PC-9 (cell line): ENCODE results near the gene CYB5R4. TPM values are rescaled to one million over a fixed set of nuclear protein-coding genes. Genes with fewer than 3 reads are reported as not detected.
"Not testable (repeated sequence)": the region's sequence is repeated elsewhere in the genome, so short reads cannot be mapped to it uniquely, and the experiment has no call there.

ENCODE experiments used
- BruUV-seq: library from RNA; stranded (reverse); fragments of 400-500 nt; replicated peaks from 2 replicates; lab custom pipeline; 2021; lab: Mats Ljungman, UMichigan
- CTCF ChIA-PET: fragments of 300-600 bp; sonication (Branson Sonifier 250); formaldehyde crosslinking; loops from one replicate; lab custom pipeline; 2022; ENCODE audit warnings: antibody characterized with exemption; lab: Charles Lee
- POLR2A ChIA-PET: fragments of 300-600 bp; sonication (Branson Sonifier 250); formaldehyde crosslinking; loops from one replicate; lab custom pipeline; 2022; ENCODE audit warnings: antibody characterized with exemption; ENCODE audit not compliant: unreplicated experiment; lab: Charles Lee
- DNase-seq, 2 experiments: peaks; one replicate each; pipeline versions ENCODE4 v3.0.0 to v3.0.0-alpha.2; 2015 to 2022; ENCODE audit warnings: mixed read lengths in 1 of 2
- H2AFZ ChIP-seq: fragments of 200-600 bp; sonication (generic); 2 replicates; pipeline ENCODE4 v1.8.1; 2017; ENCODE audit warnings: antibody characterized with exemption
- H3F3A ChIP-seq: fragments of 200-600 bp; sonication (generic); 2 replicates; pipeline ENCODE4 v1.8.1; 2017; ENCODE audit warnings: antibody characterized with exemption, mild to moderate bottlenecking, low read depth; ENCODE audit not compliant: insufficient read depth
- H3K27ac ChIP-seq: fragments of 200-600 bp; sonication (generic); 2 replicates; pipeline ENCODE4 v1.6.1; 2016; ENCODE audit warnings: mixed run types
- H3K27me3 ChIP-seq: fragments of 200-600 bp; sonication (generic); 2 replicates; pipeline ENCODE4 v1.6.1; 2016; ENCODE audit warnings: low read depth, mixed run types; ENCODE audit not compliant: insufficient read depth
- H3K36me3 ChIP-seq: fragments of 200-600 bp; sonication (generic); 2 replicates; pipeline ENCODE4 v1.6.1; 2016; ENCODE audit warnings: low read depth, mixed run types
- H3K4me1 ChIP-seq: fragments of 200-600 bp; sonication (generic); replicated peaks from 2 replicates; pipeline ENCODE4 v1.6.1; 2016; ENCODE audit warnings: mixed run types; ENCODE audit not compliant: insufficient read depth
- H3K4me2 ChIP-seq: fragments of 200-600 bp; sonication (generic); 2 replicates; pipeline ENCODE4 v1.6.1; 2017; ENCODE audit warnings: mixed run types
- H3K4me3 ChIP-seq: fragments of 200-600 bp; sonication (generic); 2 replicates; pipeline ENCODE4 v1.6.1; 2016; ENCODE audit warnings: mixed run types
- H3K79me2 ChIP-seq: fragments of 200-600 bp; sonication (generic); 2 replicates; pipeline ENCODE4 v1.6.1; 2017; ENCODE audit warnings: low read depth, mixed run types
- H3K9me2 ChIP-seq: fragments of 200-600 bp; sonication (generic); 2 replicates; pipeline ENCODE4 v1.8.1; 2017; ENCODE audit warnings: mild to moderate bottlenecking; ENCODE audit not compliant: insufficient read depth
- H3K9me3 ChIP-seq: fragments of 200-600 bp; sonication (generic); 2 replicates; pipeline ENCODE4 v1.8.1; 2016; ENCODE audit warnings: low read depth; ENCODE audit not compliant: insufficient read depth
- H4K20me1 ChIP-seq: fragments of 200-600 bp; sonication (generic); 2 replicates; pipeline ENCODE4 v1.8.1; 2017; ENCODE audit not compliant: insufficient read depth
- CTCF ChIP-seq: fragments of 200-600 bp; sonication (generic); conservative IDR thresholded peaks from 2 replicates; pipeline ENCODE4 v1.6.1; 2017; ENCODE audit warnings: mixed run types, antibody characterized with exemption, mild to moderate bottlenecking, moderate library complexity
- EZH2 ChIP-seq: fragments of 200-600 bp; sonication (generic); IDR thresholded peaks from 2 replicates; pipeline ENCODE4 v1.8.0; 2017; ENCODE audit warnings: antibody characterized with exemption, low read depth
- intact Hi-C: fragments of 100-400 bp; cut with micrococcal nuclease; formaldehyde crosslinking; loops from one replicate; pipeline ENCODE4 v1.10.0; 2022; ENCODE audit not compliant: unreplicated experiment
- total RNA-seq: library from RNA; stranded (reverse); gene quantifications from 2 replicates; pipeline ENCODE4 v1.2.3, GENCODE V29; 2021

The CYB5R4 gene
- total RNA-seq, 1 experiment from 2014 or later: 22.7 TPM

DNA sequence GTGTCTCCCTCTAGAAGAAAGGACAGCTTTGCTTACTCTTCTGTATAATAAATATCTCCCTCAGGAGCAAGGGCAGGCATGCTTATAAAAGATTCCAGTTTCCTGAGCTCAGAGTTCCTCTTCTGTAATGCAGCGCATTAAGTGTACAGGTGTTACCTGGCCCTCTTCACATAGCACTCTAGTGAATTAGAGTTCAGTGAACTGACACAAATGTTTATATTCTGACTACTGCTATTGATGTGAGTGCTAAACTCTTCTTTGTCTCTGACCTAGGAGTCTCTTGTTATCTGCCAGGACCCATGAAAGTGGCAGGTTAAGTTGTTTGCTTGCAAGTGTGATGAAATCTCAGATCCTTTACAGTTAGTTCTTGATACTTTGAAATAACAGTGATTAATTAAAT is 33.5 kb downstream of the CYB5R4 start:
- no peak for DNase-seq
- Histone ChIP-seq H3K36me3 (no peaks in the 10 kb centered on the region), H3K27ac (no peak overlapping the region), H3K4me1 (no peaks in the 10 kb centered on the region), H3K4me2 (no peak overlapping the region), H3K9me2 (no peaks in the 10 kb centered on the region), H3K27me3 (no peaks in the 10 kb centered on the region), H4K20me1 (no peaks in the 10 kb centered on the region), H3F3A (no peaks in the 10 kb centered on the region), H2AFZ (no peak overlapping the region), H3K9me3 (no peaks in the 10 kb centered on the region), H3K79me2 (no peaks in the 10 kb centered on the region), H3K4me3 (no peak overlapping the region)
- ChIA-PET CTCF (no interaction called here), POLR2A (no interaction called here)
- BruUV-seq: no TSS peak
- intact Hi-C loops: no loop called here
- TF ChIP-seq CTCF: no peak
- no peak for TF ChIP-seq EZH2

- H2AFZ ChIP-seq, H3K36me3 ChIP-seq, BruUV-seq, H3K4me2 ChIP-seq, H3K79me2 ChIP-seq, POLR2A ChIA-PET, DNase-seq, CTCF ChIA-PET, H3K9me2 ChIP-seq, H3K27ac ChIP-seq, H3K9me3 ChIP-seq, H3K4me1 ChIP-seq, H3F3A ChIP-seq, H3K4me3 ChIP-seq, H3K27me3 ChIP-seq, H4K20me1 ChIP-seq, intact Hi-C loops: not testable (repeated sequence)
These were observed 37.6 kb downstream of the CYB5R4 start for GRCh38 chr6:83897094-83897493.

DNA sequence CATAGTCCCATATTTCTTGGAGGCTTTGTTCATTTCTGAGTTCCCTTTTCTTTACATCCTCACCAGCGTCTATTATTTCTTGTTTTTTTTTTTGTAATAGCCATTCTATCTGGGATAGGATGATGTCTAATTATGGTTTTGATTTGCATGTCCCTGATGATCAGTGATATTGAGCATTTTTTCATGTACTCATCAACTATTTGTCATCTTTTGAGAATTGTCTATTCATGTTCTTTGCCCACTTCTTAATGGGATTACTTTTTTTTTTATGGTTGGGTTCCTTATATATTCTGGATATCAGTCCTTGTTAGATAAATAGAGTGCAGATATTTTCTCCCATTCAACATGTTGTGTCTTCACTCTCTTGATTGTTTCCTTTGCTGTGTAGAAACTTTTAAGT is 42.1 kb downstream of the CYB5R4 start:
- peaks cover 6% of the 10 kb centered on the region; the same call in 1 of the 2 replicates for H3K79me2 ChIP-seq
- H3K9me2 ChIP-seq: no peaks in the 10 kb centered on the region
- no peaks in the 10 kb centered on the region for H4K20me1 ChIP-seq
- no peak overlapping the region for H3K4me3 ChIP-seq
- no peak overlapping the region for H3K4me2 ChIP-seq
- H3K9me3 ChIP-seq: no peaks in the 10 kb centered on the region
- H3F3A ChIP-seq: no peaks in the 10 kb centered on the region
- TF ChIP-seq EZH2: no peak
- TF ChIP-seq CTCF: no peak
- H3K27me3 ChIP-seq: no peaks in the 10 kb centered on the region
- intact Hi-C loops: no loop called here
- DNase-seq: no peak
- no peak overlapping the region for H2AFZ ChIP-seq
- POLR2A ChIA-PET: no interaction called here
- CTCF ChIA-PET: no interaction called here
- H3K4me1 ChIP-seq: no peaks in the 10 kb centered on the region
- no TSS peak for BruUV-seq
- H3K27ac ChIP-seq: no peak overlapping the region
- no peaks in the 10 kb centered on the region for H3K36me3 ChIP-seq

- Histone ChIP-seq H3K4me1 (no peaks in the 10 kb centered on the region), H3K36me3 (no peaks in the 10 kb centered on the region), H3F3A (no peaks in the 10 kb centered on the region), H3K27ac (no peak overlapping the region), H3K4me3 (no peak overlapping the region), H3K9me2 (no peaks in the 10 kb centered on the region), H4K20me1 (no peaks in the 10 kb centered on the region), H3K79me2 (peaks cover 6% of the 10 kb centered on the region; the same call in 1 of the 2 replicates), H3K9me3 (no peaks in the 10 kb centered on the region), H3K27me3 (no peaks in the 10 kb centered on the region), H2AFZ (no peak overlapping the region), H3K4me2 (no peak overlapping the region)
- DNase-seq: no peak
- BruUV-seq: no TSS peak
- ChIA-PET CTCF (no interaction called here), POLR2A (no interaction called here)
- intact Hi-C loops: no loop called here
- TF ChIP-seq EZH2 (no peak), CTCF (no peak)
These were observed 44.9 kb downstream of the CYB5R4 start for GRCh38 chr6:83904395-83904794.
